Aorta (tissue), 5 donors: ENCODE measurements around the gene ATP5F1C. TPM values are rescaled to one million over a fixed set of nuclear protein-coding genes. Genes with fewer than 3 reads are reported as not detected.
"Not testable (repeated sequence)": the region's sequence is repeated elsewhere in the genome, so short reads cannot be mapped to it uniquely, and the experiment has no call there.

Experiments
- ATAC-seq: fragments of 200-7000 bp; cut with Tn5 transposase; one replicate; pipeline ENCODE4 v1.9.1; 2022; ENCODE audit warnings: moderate library complexity; ENCODE audit not compliant: low FRiP score
- DNase-seq, 2 donors: peaks; one replicate each; pipeline ENCODE4 v3.0.0-alpha.2; 2020
- H3K27ac ChIP-seq, 2 donors: one replicate each; pipeline ENCODE4 v1.5.1; 2013; ENCODE audit warnings: low read length in 2 of 2, mild to moderate bottlenecking in 2 of 2, moderate library complexity in 2 of 2, control low read depth in 1 of 2, inconsistent platforms in 1 of 2, low read depth in 1 of 2
- H3K27me3 ChIP-seq, 2 donors: one replicate each; pipeline ENCODE4 v1.6.1; 2013; ENCODE audit warnings: control low read depth in 1 of 2, low read length in 1 of 2, mild to moderate bottlenecking in 1 of 2, moderate library complexity in 1 of 2; ENCODE audit not compliant: insufficient read depth in 2 of 2, control insufficient read depth in 1 of 2
- H3K36me3 ChIP-seq, 2 donors: one replicate each; pipeline ENCODE4 v1.6.1; 2013; ENCODE audit warnings: control low read depth in 1 of 2, low read length in 1 of 2, mild to moderate bottlenecking in 1 of 2; ENCODE audit not compliant: insufficient read depth in 2 of 2, control insufficient read depth in 1 of 2
- H3K4me1 ChIP-seq, 2 donors: one replicate each; pipeline ENCODE4 v1.6.1; 2013; ENCODE audit warnings: low read length in 2 of 2, control low read depth in 1 of 2, mild to moderate bottlenecking in 1 of 2, moderate library complexity in 1 of 2; ENCODE audit not compliant: insufficient read depth in 2 of 2, control insufficient read depth in 1 of 2
- H3K4me3 ChIP-seq, 2 donors: one replicate each; pipeline ENCODE4 v1.5.1; 2013; ENCODE audit warnings: low read length in 2 of 2, control low read depth in 1 of 2, mild to moderate bottlenecking in 1 of 2
- H3K9me3 ChIP-seq: one replicate; pipeline ENCODE4 v1.6.1; 2013; ENCODE audit warnings: mild to moderate bottlenecking, low read length; ENCODE audit not compliant: control insufficient read depth
- WGBS, 2 donors: extraction: QIAGEN DNeasy Blood & Tissue Kit; methylation state at CpG; one replicate each; pipeline ENCODE4 v1.1.7; 2013; 5-methylcytosine and 5-hydroxymethylcytosine counted together
- intact Hi-C, 2 donors: fragments of 100-400 bp; cut with DNase I; formaldehyde crosslinking; loops; one replicate each; pipeline versions ENCODE4 v1.14.2 to v1.15.0; 2022
- polyA plus RNA-seq, 2 donors: library from polyadenylated mRNA; stranded (reverse); fragments of 200-250 nt; gene quantifications; one replicate each; pipeline ENCODE4 v1.2.3, GENCODE V29; 2013
- total RNA-seq, 2 donors: library from RNA; stranded (reverse); fragmentation: NEBNext Ultra II Directional; extraction: Animal tissue kit (Norgen Biotek cat#: 25700); gene quantifications; one replicate each; pipeline ENCODE4 v1.2.1, GENCODE V29; 2021
- donor health status: healthy with polysubstance abuse.
- donor health status: Bipolar disorder and iron deficiency.
- donor health status: DM: no; HTN: no; CAD: no.
- donor health status: DM: no; HTN: no; CAD: no.
- donor health status: DM: yes; HTN: yes; CAD: no.

The ATP5F1C gene
- total and polyA plus RNA-seq, 4 donors, result 133 to 306 (median 174) TPM

GRCh38 chr10:7804216-7804615 lies 16.2 kb downstream of the ATP5F1C start:
- Histone ChIP-seq H3K36me3 (peaks cover 9 to 13% of the 10 kb centered on the region in 2 donors), H3K9me3 (no peaks in the 10 kb centered on the region), H3K4me1 (no peaks in the 10 kb centered on the region), H3K27me3 (no peaks in the 10 kb centered on the region), H3K27ac (no peak overlapping the region), H3K4me3 (no peak overlapping the region)
- WGBS, 2 donors, result 89 to 92% methylated on average over 6 of the region's 6 CpGs
- ATAC-seq, result no peak
- no peak for DNase-seq
- intact Hi-C loops, result no loop called here

- intact Hi-C loops, result no loop called here
- H3K27ac ChIP-seq, result no peak overlapping the region
- H3K4me3 ChIP-seq, result no peak overlapping the region
- peaks cover 9% of the 10 kb centered on the region in 2 donors for H3K36me3 ChIP-seq
- no peaks in the 10 kb centered on the region for H3K4me1 ChIP-seq
- ATAC-seq (no peak), DNase-seq (no peak)
- no peaks in the 10 kb centered on the region for H3K27me3 ChIP-seq
- H3K9me3 ChIP-seq, result no peaks in the 10 kb centered on the region
- WGBS, 2 donors, result 62 to 69% methylated on average over 2 of the region's 2 CpGs
These were observed 16.8 kb downstream of the ATP5F1C start for GRCh38 chr10:7804741-7805140.

- H3K36me3 ChIP-seq, result peaks cover 6 to 8% of the 10 kb centered on the region in 2 donors
- WGBS, 2 donors, result 69 to 71% methylated on average over 4 of the region's 4 CpGs
These were observed 20.8 kb downstream of the ATP5F1C start for GRCh38 chr10:7808686-7809267.

GRCh38 chr10:7810443-7810842 lies 22.5 kb downstream of the ATP5F1C start:
- Histone ChIP-seq H3K9me3 (no peaks in the 10 kb centered on the region), H3K36me3 (no peaks in the 10 kb centered on the region), H3K4me3 (no peak overlapping the region), H3K27me3 (no peaks in the 10 kb centered on the region), H3K4me1 (no peaks in the 10 kb centered on the region), H3K27ac (no peak overlapping the region)
- DNase-seq (no peak), ATAC-seq (no peak)
- intact Hi-C loops, result loop anchor here in 1 of 2 donors (10.0 kb wide), 2 partner anchors 116 to 286 kb away; no protein-coding TSS in a partner anchor
- WGBS, 2 donors, result 74 to 75% methylated on average over 7 of the region's 7 CpGs

More at GRCh38 chr10:7808686-7809267, 20.8 kb downstream of the ATP5F1C start:
- Histone ChIP-seq H3K4me3 (no peak overlapping the region), H3K4me1 (no peaks in the 10 kb centered on the region), H3K9me3 (no peaks in the 10 kb centered on the region), H3K27me3 (no peaks in the 10 kb centered on the region), H3K27ac (no peak overlapping the region)
- intact Hi-C loops, result no loop called here
- DNase-seq (no peak), ATAC-seq (no peak)

- Histone ChIP-seq H3K27me3 (no peaks in the 10 kb centered on the region), H3K27ac (no peak overlapping the region), H3K4me3 (no peak overlapping the region), H3K9me3 (no peaks in the 10 kb centered on the region), H3K36me3 (no peaks in the 10 kb centered on the region), H3K4me1 (no peaks in the 10 kb centered on the region)
- DNase-seq (no peak), ATAC-seq (no peak)
- WGBS, 2 donors, result 71 to 77% methylated on average over 5 of the region's 5 CpGs
- intact Hi-C loops, result loop anchor here in 1 of 2 donors (10.0 kb wide), 2 partner anchors 116 to 286 kb away; no protein-coding TSS in a partner anchor
These were observed 23.0 kb downstream of the ATP5F1C start for GRCh38 chr10:7811000-7811399.

GRCh38 chr10:7811743-7812142 lies 23.8 kb downstream of the ATP5F1C start:
- intact Hi-C loops, result loop anchor here in 1 of 2 donors (10.0 kb wide), 2 partner anchors 117 to 287 kb away; no protein-coding TSS in a partner anchor
- H3K36me3 ChIP-seq, H3K27ac ChIP-seq, DNase-seq, H3K27me3 ChIP-seq, H3K4me1 ChIP-seq, H3K9me3 ChIP-seq, H3K4me3 ChIP-seq, ATAC-seq: not testable (repeated sequence)
- WGBS, 2 donors, result 74% methylated on average over 7 of the region's 7 CpGs

- no peaks in the 10 kb centered on the region for H3K4me1 ChIP-seq
- WGBS, 2 donors, result 71 to 79% methylated on average over 3 of the region's 3 CpGs
- intact Hi-C loops, result loop anchor here in 1 of 2 donors (10.0 kb wide), 2 partner anchors 119 to 289 kb away; no protein-coding TSS in a partner anchor
These were observed 25.5 kb downstream of the ATP5F1C start for GRCh38 chr10:7813481-7813880.

GRCh38 chr10:7817576-7817975 lies 29.6 kb downstream of the ATP5F1C start:
- intact Hi-C loops, result loop anchor here in 1 of 2 donors (10.0 kb wide), 2 partner anchors 123 to 293 kb away; no protein-coding TSS in a partner anchor
- ATAC-seq, result no peak
- peak overlapping the region; percentile 87 to 93 for H3K4me3 ChIP-seq
- no peaks in the 10 kb centered on the region for H3K36me3 ChIP-seq
- H3K27me3 ChIP-seq, result no peaks in the 10 kb centered on the region
- no peak for DNase-seq
- H3K9me3 ChIP-seq, result no peaks in the 10 kb centered on the region
- no peaks in the 10 kb centered on the region for H3K4me1 ChIP-seq
- 13 to 18% methylated on average over 12 of the region's 12 CpGs for WGBS, 2 donors
- H3K27ac ChIP-seq, result no peak overlapping the region

More at GRCh38 chr10:7813481-7813880, 25.5 kb downstream of the ATP5F1C start:
- H3K27me3 ChIP-seq, result no peaks in the 10 kb centered on the region
- no peak for ATAC-seq
- H3K27ac ChIP-seq, result no peak overlapping the region
- no peaks in the 10 kb centered on the region for H3K9me3 ChIP-seq
- H3K4me3 ChIP-seq, result no peak overlapping the region
- DNase-seq, result no peak
- no peaks in the 10 kb centered on the region for H3K36me3 ChIP-seq

GRCh38 chr10:7817984-7818294 lies 30.0 kb downstream of the ATP5F1C start:
- peak overlapping the region in 1 of 2 donors; percentile 23 for H3K27ac ChIP-seq
- intact Hi-C loops, result loop anchor here (1.0 to 10.0 kb wide), 4 partner anchors 29 to 293 kb away; partner anchors contain the start of gene ATP5F1C (in 2 of the 2)

More at GRCh38 chr10:7817984-7818294, 30.0 kb downstream of the ATP5F1C start:
- no peaks in the 10 kb centered on the region for H3K9me3 ChIP-seq
- DNase-seq (no peak), ATAC-seq (no peak)
- no peaks in the 10 kb centered on the region for H3K4me1 ChIP-seq
- 1% methylated on average over 10 of the region's 10 CpGs for WGBS, 2 donors
- H3K4me3 ChIP-seq, result peak overlapping the region; percentile 87 to 93
- no peaks in the 10 kb centered on the region for H3K36me3 ChIP-seq
- no peaks in the 10 kb centered on the region for H3K27me3 ChIP-seq
